Activated CD4-positive, alpha-beta T cell treated with anti-CD3 and anti-CD28 coated beads, Interleukin-2, amount 50 U/mL, for 16 hours (primary cell): ENCODE results near the gene RIBC2.

ENCODE experiments used
- DNase-seq: peaks from one replicate; pipeline ENCODE4 v3.0.0-alpha.2; 2020

The RIBC2 gene

GRCh38 chr22:45476814-45477213 is 63.3 kb downstream of the RIBC2 start:
- no peak for DNase-seq

- DNase-seq = no peak
Measured at GRCh38 chr22:45477366-45478107, 64.0 kb downstream of the RIBC2 start.

- DNase-seq = no peak
Measured at GRCh38 chr22:45478108-45478771, 64.7 kb downstream of the RIBC2 start.

- no peak for DNase-seq
Measured at GRCh38 chr22:45480717-45481116, 67.2 kb downstream of the RIBC2 start.

- DNase-seq = no peak
Measured at GRCh38 chr22:45481661-45482060, 68.2 kb downstream of the RIBC2 start.
